ENCODE results near the gene TELO2. TPM values are rescaled to one million over a fixed set of nuclear protein-coding genes. Genes with fewer than 3 reads are reported as not detected.
"Not testable (repeated sequence)": the region's sequence is repeated elsewhere in the genome, so short reads cannot be mapped to it uniquely, and the experiment has no call there.

The TELO2 gene
- total RNA-seq, 1 experiment from 2014 or later: 16.6 TPM

GRCh38 chr16:1475552-1476114 is 17.5 kb upstream of the TELO2 start:
- no peak for DNase-seq (ENCODE audit: low read depth)

GRCh38 chr16:1477033-1477432 is 16.1 kb upstream of the TELO2 start:
- no peak for DNase-seq (ENCODE audit: low read depth)

- not testable (repeated sequence) for DNase-seq (ENCODE audit: low read depth)
Measured at GRCh38 chr16:1478937-1479336, 14.2 kb upstream of the TELO2 start.

GRCh38 chr16:1481906-1482835 is 11.0 kb upstream of the TELO2 start:
- peak; percentile 71 for DNase-seq (ENCODE audit: low read depth)

DNA sequence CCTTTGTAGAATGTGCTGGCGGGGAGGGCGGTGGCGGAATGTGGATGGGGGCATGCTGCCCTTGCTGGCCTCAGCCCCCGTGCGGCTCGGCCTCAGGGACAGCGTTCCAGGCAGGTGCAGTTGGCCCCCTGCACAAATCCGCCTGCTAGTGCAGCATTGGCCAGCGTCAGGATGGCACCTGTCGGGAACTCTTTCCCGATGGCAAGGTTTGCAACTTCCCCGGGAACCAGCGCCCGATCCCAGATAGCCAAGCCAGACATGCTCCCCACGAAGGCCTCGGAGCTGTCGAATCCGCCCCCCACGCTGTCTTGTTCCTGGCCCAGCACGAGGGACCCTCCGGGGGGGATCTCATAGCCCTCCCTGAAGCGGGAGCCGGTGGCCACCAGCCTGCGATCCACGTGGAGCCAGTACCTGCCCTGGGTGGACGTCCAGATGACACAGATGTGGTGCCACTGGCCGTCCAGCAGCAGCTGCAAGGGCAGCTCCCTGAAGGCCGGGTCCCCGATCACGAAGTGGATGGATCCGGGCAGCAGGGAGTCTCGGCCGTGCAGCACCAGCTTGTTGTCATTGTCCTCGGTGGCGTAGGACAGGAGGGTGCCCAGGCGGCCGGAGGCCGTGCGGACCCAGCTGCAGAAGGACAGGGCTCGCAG is 7.2 kb upstream of the TELO2 start:
- DNase-seq (ENCODE audit: low read depth): no peak

- no peak for DNase-seq (ENCODE audit: low read depth)
Measured at GRCh38 chr16:1486551-1487390, 6.4 kb upstream of the TELO2 start.

- no peak for DNase-seq (ENCODE audit: low read depth)
Measured at GRCh38 chr16:1487395-1488053, 5.6 kb upstream of the TELO2 start.

- no peak for DNase-seq (ENCODE audit: low read depth)
Measured at GRCh38 chr16:1488054-1488601, 5.0 kb upstream of the TELO2 start.

GRCh38 chr16:1488619-1489018 is 4.5 kb upstream of the TELO2 start, which contains the start of gene PTX4:
PTX4 (minus strand) TSS chr16:1488944; CDS start chr16:1488909, 35 bp downstream.
- DNase-seq (ENCODE audit: low read depth): no peak

GRCh38 chr16:1489077-1489476 is 4.1 kb upstream of the TELO2 start:
- no peak for DNase-seq (ENCODE audit: low read depth)

DNA sequence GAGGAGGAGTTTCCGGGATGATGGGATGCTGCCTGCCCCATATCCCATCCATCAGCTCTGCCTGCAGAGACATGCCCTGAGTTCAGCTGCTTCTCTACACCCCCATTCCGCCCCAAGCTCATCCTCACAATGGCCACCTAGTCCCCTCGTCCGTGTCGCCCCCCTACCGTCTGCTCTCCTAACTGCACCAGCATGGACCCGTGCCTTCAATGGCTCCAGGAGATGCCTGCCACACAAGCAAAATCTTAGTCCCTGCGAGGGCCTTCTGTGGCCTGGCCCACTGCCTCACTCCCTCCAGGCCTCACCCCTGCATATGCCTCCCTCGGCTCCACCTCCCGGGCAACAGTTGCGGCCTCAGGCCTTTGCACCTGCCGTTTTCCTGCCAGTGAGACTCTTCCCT is 1.8 kb upstream of the TELO2 start:
- no peak for DNase-seq (ENCODE audit: low read depth)

DNA sequence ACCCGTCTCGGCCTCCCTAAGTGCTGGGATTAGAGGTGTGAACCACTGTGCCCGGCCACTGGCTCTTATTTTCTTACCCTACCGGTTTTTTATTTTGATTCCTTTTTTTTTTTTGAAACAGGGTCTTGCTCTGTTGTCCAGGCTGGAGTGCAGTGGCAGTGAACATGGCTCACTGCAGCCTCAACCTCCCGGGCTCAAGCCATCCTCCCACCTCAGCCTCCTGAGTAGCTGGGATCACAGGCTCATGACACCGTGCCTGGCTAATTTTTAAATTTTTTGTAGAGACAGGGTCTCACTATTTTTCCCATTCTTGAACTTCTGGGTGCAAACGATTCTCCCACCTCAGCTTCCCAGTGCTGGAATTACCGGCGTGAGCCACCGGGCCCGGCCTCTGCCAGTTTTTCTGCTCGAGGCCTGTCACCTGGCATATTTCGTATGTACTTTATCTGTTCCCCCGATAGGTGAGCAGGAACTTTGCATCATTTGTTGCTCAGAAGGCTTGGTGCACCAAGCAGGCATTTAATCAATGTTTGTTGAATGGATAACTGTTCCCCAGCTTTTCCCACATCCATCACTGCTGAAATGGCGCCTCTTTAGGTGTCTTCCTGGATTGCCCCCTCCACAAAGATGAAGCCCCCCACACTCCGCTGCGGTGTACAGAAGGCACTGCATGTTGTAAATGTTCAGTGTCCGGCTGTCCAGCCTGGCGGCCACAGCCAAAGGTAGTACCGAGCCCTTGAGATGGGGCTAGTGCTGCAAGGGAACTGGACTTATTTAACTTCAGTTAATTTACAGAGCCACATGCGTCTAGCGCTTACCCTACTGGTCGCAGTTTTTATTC is 858 bp upstream of the TELO2 start:
- no peak for DNase-seq (ENCODE audit: low read depth)

GRCh38 chr16:1493746-1494094 is 560 bp downstream of the TELO2 start:
- peak; percentile 31 for DNase-seq (ENCODE audit: low read depth)

GRCh38 chr16:1494129-1494640 is 1.0 kb downstream of the TELO2 start:
- peak; percentile 17 for DNase-seq (ENCODE audit: low read depth)

DNA sequence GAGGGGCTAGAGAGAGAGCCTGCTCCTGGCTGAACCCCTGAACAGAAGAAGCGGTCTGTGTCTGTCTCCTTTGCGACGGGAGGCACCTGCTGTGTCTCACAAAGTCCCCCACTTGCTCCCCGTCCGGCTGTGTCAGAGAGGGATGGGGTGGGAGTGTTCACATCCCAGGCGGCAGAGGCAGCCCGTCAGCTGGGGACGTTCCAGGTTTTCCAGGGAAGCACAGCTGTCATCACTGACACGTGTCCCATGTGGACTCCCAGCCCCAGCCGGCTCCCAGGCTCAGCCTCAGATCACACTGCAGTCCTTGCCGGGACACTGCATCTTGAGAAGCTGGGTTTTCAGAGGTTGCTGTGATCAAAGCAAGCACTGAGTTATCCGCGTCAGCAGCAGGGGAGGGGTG is 1.6 kb downstream of the TELO2 start:
- no peak for DNase-seq (ENCODE audit: low read depth)

DNA sequence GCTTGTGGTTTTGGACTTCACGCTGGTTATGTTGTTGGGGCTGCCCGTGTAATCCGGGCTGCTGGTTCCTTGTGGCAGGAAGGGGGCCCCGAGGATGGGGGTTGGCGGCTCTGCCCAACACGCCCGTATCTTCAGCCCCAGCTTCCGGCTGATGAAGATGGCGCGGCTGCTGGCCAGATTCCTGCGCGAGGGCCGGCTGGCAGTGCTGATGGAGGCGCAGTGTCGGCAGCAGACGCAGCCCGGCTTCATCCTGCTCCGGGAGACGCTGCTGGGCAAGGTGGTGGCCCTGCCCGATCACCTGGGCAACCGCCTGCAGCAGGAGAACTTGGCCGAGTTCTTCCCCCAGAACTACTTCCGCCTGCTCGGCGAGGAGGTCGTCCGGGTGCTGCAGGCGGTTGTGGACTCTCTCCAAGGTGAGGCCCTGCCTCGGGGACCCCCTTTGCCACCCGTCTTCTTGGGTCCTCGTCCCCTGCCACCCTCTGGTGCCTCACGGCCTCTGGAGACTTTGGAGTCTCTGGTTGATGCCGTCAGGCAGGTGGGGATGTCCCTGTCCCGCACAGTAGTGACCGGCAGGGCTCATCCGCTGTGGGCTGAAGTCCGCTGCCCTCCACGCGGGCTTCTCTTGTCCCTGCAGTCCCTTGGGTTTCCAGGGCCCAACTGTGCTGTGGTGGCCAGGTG is 2.2 kb downstream of the TELO2 start:
- DNase-seq (ENCODE audit: low read depth): no peak

- DNase-seq (ENCODE audit: low read depth): no peak
Measured at GRCh38 chr16:1495889-1496262, 2.7 kb downstream of the TELO2 start.

DNA sequence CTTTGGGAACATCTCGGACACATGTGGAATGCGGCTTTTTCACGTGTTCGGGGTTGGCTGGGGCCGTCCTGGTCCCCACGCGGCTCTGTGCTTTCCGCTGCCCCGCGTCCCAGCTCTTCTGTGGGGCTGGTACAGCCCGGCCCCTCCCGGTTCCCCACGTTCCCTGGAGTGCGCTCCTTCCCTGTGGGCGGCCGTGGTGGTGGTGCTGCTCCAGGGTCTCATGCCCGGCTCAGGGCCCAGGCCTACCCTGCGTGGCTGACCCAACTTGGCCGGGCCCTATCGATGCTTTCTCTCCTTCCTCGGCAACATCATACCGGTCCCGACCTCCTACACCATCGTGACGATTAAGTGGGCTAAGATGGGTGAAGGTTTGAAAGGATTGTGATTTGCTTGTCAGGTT is 3.3 kb downstream of the TELO2 start:
- no peak for DNase-seq (ENCODE audit: low read depth)

GRCh38 chr16:1497014-1497598 is 3.9 kb downstream of the TELO2 start:
- no peak for DNase-seq (ENCODE audit: low read depth)

Measured in M059J (cell line).